ENCODE results near the gene SLC34A3.

Gene SLC34A3

GRCh38 chr9:137230705-137231371 is at the start of gene SLC34A3:
TSS of gene SLC34A3 (plus strand) at chr9:137230901. CDS start at chr9:137231703, 802 bp downstream.
- no peak for DNase-seq (ENCODE audit: low spot score)

- no peak for DNase-seq (ENCODE audit: low spot score)
Observed at GRCh38 chr9:137181680-137182079, 49.0 kb upstream of the SLC34A3 start.

- DNase-seq (ENCODE audit: low spot score): no peak
Observed at GRCh38 chr9:137182836-137183235, 47.9 kb upstream of the SLC34A3 start.

- no peak for DNase-seq (ENCODE audit: low spot score)
Observed at GRCh38 chr9:137183980-137184595, 46.6 kb upstream of the SLC34A3 start.

- no peak for DNase-seq (ENCODE audit: low spot score)
Observed at GRCh38 chr9:137184881-137185660, 45.6 kb upstream of the SLC34A3 start.

- DNase-seq (ENCODE audit: low spot score): no peak
Observed at GRCh38 chr9:137185921-137186320, 44.8 kb upstream of the SLC34A3 start.

- DNase-seq (ENCODE audit: low spot score): no peak
Observed at GRCh38 chr9:137186385-137186784, 44.3 kb upstream of the SLC34A3 start.

GRCh38 chr9:137187386-137187785 is 43.3 kb upstream of the SLC34A3 start:
- DNase-seq (ENCODE audit: low spot score): no peak

GRCh38 chr9:137188086-137188489 is 42.6 kb upstream of the SLC34A3 start:
- no peak for DNase-seq (ENCODE audit: low spot score)

GRCh38 chr9:137188490-137189296 is 42.0 kb upstream of the SLC34A3 start, which contains the start of the genes ANAPC2 and SSNA1:
TSS of gene ANAPC2 (minus strand) at chr9:137188560. CDS start at chr9:137188532, 28 bp downstream.
TSS of gene SSNA1 (plus strand) at chr9:137188676. CDS start at chr9:137188727, 51 bp downstream.
- peak; percentile 97 for DNase-seq (ENCODE audit: low spot score)

GRCh38 chr9:137189297-137190295 is 41.1 kb upstream of the SLC34A3 start:
- DNase-seq (ENCODE audit: low spot score): no peak

GRCh38 chr9:137190315-137190856 is 40.3 kb upstream of the SLC34A3 start:
- no peak for DNase-seq (ENCODE audit: low spot score)

GRCh38 chr9:137191245-137191644 is 39.5 kb upstream of the SLC34A3 start:
- DNase-seq (ENCODE audit: low spot score): no peak

GRCh38 chr9:137191691-137192447 is 38.8 kb upstream of the SLC34A3 start:
- no peak for DNase-seq (ENCODE audit: low spot score)

GRCh38 chr9:137192448-137192780 is 38.3 kb upstream of the SLC34A3 start:
- DNase-seq (ENCODE audit: low spot score): no peak

GRCh38 chr9:137192859-137193258 is 37.8 kb upstream of the SLC34A3 start:
- no peak for DNase-seq (ENCODE audit: low spot score)

GRCh38 chr9:137193771-137194170 is 36.9 kb upstream of the SLC34A3 start:
- no peak for DNase-seq (ENCODE audit: low spot score)

- no peak for DNase-seq (ENCODE audit: low spot score)
Observed at GRCh38 chr9:137194388-137194787, 36.3 kb upstream of the SLC34A3 start.

GRCh38 chr9:137194909-137195308 is 35.8 kb upstream of the SLC34A3 start:
- no peak for DNase-seq (ENCODE audit: low spot score)
